NB4 (cell line): ENCODE data around the gene TENM4.
A peak's percentile ranks its signal among the peaks of the same experiment; 100 is the strongest.

Experiments used
- DNase-seq: peaks from one replicate; pipeline ENCODE4 v3.0.0; 2010; ENCODE audit warnings: low read depth
- H3K4me3 ChIP-seq: one replicate; pipeline ENCODE4 v1.5.1; 2011; ENCODE audit warnings: mild to moderate bottlenecking, low read depth, low read length, moderate library complexity
- MYC ChIP-seq: IDR thresholded peaks from 2 replicates; pipeline ENCODE4 v1.6.1; 2011; ENCODE audit warnings: low read depth, low read length
- POLR2A ChIP-seq: IDR thresholded peaks from 2 replicates; pipeline ENCODE4 v1.6.1; 2011; ENCODE audit warnings: mild to moderate bottlenecking; ENCODE audit not compliant: insufficient read length; ENCODE audit errors: extremely low read depth
- TF ChIP-seq, protein P1 (sequence below): IDR thresholded peaks from 2 replicates; pipeline ENCODE4 v1.6.1; 2011; ENCODE audit warnings: low read depth, low read length
- TF ChIP-seq, protein P2 (sequence below): IDR thresholded peaks from one replicate; pipeline ENCODE4 v1.5.1; 2012; ENCODE audit warnings: low read depth, low read length

Gene TENM4

DNA sequence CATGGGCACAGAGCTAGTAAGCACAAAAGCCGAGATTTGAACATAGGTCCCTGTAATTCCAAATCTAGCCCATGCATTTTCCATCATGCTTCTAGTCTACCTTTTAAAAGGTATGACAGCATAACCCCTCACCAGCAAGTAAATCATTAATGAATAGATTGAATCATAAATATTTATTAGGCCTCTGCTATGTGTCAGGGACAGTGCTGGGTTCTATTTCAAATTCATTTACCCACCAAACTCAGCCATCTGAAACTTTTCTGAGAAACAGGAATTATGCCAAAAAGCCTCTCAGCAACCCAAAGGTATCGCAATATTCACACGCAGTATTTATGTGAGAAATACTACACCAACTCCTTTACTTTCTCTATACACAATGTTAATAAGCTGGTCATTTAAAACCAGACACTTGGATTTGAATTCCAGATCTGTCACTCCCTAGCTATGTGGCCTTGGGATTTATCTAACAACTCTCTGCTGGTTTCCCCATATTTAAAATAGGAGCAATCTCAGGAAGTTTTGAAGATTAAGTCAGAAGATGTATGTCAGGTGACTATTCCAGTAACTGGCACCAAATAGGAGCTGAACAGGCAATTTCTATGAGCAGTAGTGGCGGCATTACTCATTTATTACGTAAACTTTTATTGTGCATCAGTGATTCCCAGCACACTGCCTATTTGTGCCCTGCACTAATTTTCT, 191.4 kb downstream of the TENM4 start:
- TF ChIP-seq, protein P1, sequence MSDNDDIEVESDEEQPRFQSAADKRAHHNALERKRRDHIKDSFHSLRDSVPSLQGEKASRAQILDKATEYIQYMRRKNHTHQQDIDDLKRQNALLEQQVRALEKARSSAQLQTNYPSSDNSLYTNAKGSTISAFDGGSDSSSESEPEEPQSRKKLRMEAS = no peak
- TF ChIP-seq, protein P2, sequence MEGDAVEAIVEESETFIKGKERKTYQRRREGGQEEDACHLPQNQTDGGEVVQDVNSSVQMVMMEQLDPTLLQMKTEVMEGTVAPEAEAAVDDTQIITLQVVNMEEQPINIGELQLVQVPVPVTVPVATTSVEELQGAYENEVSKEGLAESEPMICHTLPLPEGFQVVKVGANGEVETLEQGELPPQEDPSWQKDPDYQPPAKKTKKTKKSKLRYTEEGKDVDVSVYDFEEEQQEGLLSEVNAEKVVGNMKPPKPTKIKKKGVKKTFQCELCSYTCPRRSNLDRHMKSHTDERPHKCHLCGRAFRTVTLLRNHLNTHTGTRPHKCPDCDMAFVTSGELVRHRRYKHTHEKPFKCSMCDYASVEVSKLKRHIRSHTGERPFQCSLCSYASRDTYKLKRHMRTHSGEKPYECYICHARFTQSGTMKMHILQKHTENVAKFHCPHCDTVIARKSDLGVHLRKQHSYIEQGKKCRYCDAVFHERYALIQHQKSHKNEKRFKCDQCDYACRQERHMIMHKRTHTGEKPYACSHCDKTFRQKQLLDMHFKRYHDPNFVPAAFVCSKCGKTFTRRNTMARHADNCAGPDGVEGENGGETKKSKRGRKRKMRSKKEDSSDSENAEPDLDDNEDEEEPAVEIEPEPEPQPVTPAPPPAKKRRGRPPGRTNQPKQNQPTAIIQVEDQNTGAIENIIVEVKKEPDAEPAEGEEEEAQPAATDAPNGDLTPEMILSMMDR = no peak
- TF ChIP-seq POLR2A = no peak

DNA sequence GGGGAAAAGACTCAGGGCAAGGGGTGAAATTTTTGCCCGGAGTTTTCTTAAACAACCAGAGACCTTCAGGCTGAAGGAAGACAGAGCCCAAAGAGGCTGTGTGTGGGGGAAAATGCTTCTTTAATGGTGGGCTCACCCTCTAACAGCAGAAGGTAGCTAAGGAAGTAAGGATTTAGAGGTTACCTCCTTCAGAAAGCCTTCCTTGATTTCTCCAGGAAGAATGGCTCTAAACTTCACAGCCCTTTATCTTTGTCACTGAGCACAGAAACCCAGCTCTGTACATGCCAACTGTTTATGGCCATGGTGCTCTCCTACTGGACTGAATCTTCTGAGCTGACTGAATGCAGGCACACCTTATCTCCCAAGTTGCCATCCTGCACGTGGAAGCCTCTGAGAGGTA, 196.0 kb downstream of the TENM4 start:
- TF ChIP-seq, protein P1 = no peak
- no peak for TF ChIP-seq MYC
- TF ChIP-seq POLR2A = no peak
- TF ChIP-seq, protein P2 = no peak
- DNase-seq = no peak
- H3K4me3 ChIP-seq = no peak overlapping the region

More for the DNA sequence above, 191.4 kb downstream of the TENM4 start:
- no peak for DNase-seq
- H3K4me3 ChIP-seq = no peak overlapping the region

DNA sequence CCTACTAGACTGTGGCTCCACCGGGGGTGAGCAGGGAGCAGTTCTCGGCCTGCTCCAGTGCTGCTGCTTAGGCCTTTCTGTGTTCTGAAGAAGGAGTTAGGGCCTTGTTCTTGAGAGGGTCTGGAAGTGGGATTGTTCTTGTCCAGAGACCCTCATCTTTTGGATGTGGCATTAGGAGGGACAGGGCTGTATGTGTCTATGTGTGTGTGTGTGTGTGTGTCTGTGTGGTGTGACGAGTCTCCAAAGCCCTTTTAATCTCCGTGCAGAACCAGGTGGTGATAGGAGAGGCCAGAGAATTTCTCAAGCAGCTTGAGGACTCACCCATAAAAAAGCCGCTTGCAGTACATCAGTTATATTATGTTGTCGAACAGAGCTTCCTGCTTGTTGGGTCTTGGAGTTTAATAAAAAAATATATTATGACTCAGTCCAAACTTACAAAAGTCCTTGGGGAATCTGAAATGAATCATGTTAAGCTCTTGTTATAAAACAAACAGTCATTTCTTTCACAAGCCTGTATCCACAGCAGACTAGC, 196.5 kb downstream of the TENM4 start:
- peak; percentile 29 for DNase-seq
- no peak overlapping the region for H3K4me3 ChIP-seq
- TF ChIP-seq POLR2A = no peak
- TF ChIP-seq, protein P2 = no peak

DNA sequence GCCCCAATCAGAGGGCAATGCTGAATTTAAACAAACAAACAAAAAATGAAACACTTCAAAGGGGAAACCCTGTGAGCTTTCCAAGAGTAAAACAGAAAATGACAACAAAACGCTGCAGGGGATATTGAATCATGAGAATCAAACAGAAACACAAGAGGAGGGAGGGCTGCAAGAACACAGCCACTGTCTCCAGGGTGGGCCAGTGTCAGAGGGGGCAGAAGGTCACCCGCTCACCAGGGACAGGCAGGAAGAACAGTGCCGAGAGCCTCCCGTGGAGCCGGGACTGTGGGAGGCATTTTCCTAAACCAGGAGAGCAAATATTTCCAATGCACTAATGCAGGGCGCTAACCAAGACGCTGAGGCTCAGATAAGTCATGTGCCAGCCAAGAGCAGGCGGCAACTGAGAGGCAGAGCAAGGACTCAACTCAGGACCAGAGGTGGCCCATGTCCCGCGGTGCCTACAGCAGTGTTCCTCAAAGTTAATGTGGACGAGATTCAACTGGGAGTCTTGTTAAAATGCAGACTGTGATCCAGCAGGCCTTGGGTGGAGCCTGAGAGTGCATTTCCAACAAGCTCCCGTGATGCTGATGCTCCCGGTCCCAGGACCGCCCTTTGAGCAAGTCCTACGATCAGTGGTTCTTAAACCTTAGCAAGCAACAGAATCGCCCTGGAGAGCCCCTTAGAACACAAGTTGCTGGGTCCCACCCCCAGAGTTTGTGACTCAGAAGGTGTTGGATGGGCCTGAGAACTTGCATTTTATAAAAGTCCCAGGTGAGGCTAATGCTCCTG, 197.2 kb downstream of the TENM4 start:
- TF ChIP-seq POLR2A = no peak
- no peak for DNase-seq
- no peak overlapping the region for H3K4me3 ChIP-seq

DNA sequence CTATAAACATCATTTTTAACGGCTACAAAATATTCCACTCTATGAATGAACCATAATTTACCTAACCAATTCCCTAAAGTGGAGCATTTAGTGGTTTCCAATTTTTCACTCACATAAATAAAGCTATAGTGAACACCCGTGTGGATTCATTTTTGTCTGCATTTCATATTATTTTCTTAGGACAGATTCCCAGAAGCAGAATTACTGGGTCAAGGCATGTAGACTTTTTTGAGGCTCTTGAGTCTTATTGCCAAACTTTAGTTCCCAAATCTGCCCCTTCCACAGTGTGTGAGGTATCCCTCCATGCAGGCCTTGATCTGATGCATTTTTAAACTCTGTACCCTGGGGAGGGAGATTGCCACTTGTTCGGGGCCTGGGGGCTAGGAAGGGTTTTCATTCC, 198.2 kb downstream of the TENM4 start:
- no peak overlapping the region for H3K4me3 ChIP-seq
- DNase-seq = no peak
- no peak for TF ChIP-seq POLR2A

DNA sequence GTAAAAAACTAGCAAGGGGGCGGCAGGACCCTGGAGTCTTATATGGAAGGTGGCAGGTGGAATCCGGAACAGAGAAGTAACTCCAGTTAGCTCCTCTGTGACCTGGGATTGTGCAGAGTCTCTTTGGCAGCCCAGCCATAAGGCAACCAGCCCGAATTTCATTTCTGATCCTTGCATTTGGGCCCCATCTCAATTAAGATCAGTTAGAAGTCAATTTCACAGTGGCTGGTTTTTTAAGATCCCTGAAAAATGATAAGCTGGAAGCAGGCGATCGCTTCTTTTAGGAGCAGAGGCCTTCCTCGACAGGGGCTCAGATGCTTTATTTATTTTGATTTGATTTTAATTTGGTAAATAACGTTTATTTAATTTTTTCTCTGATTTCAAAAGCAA, 199.0 kb downstream of the TENM4 start:
- TF ChIP-seq MYC = no peak
- TF ChIP-seq, protein P1 = no peak
- TF ChIP-seq, protein P2 = no peak
- TF ChIP-seq POLR2A = no peak
- DNase-seq = no peak
- H3K4me3 ChIP-seq = no peak overlapping the region

DNA sequence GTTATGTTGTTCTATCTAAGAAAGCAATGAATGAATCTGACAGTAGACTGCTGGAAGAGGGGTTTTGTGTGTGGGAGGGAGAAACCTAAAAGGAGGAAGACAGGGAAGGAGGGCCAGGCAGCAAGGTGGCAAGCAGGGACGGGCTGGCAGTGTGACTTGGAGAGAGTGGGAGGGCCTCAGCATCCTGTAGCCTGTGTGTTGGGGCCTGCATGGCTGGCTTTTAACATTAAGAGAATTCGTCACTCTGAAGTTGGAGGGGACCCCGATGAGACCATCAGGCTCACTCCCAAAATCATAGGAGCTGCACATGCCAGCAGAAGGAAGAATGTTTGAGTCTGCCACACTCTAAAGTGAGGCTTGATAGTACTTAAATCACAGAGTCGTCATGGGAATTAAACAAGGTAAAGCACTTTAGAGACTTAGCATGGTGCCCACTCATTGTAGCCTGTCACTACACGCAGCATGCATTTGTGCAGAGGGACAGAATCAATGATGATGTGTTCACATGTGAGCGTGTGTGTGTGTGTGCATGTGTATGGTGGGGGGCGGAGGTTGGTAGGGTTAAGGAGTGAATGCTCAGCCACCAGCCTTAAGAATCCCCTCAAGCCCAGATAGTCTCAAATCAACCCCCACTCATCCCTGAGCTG, 199.5 kb downstream of the TENM4 start:
- no peak for DNase-seq
- TF ChIP-seq POLR2A = no peak
- TF ChIP-seq, protein P2 = no peak
- TF ChIP-seq MYC = no peak
- TF ChIP-seq, protein P1 = no peak
- no peak overlapping the region for H3K4me3 ChIP-seq
